ENCODE results near the gene DOCK9. TPM values are rescaled to one million over a fixed set of nuclear protein-coding genes. Genes with fewer than 3 reads are reported as not detected.

The DOCK9 gene
- total RNA-seq, 1 experiment from 2014 or later: 30.5 TPM

- Histone ChIP-seq H3K9me3 (ENCODE audit: control insufficient read depth, insufficient read depth, low read depth, low read length) (no peaks in the 10 kb centered on the region), H3K27ac (ENCODE audit: low read length) (no peak overlapping the region), H3K36me3 (ENCODE audit: control insufficient read depth, insufficient read depth, low read length) (no peaks in the 10 kb centered on the region), H3K27me3 (ENCODE audit: control insufficient read depth, insufficient read depth, low read length) (no peaks in the 10 kb centered on the region), H3K4me1 (ENCODE audit: control insufficient read depth, insufficient read depth, low read length) (no peaks in the 10 kb centered on the region), H3K4me3 (ENCODE audit: low read depth in 2 of 2, low read length in 2 of 2) (no peak overlapping the region)
- CTCF ChIA-PET: no interaction called here
- DNase-seq (ENCODE audit: low read depth, low spot score) (no peak), ATAC-seq (no peak)
- POLR2A ChIA-PET: no interaction called here
- no TSS peak for BruUV-seq (replicated peaks)
- intact Hi-C loops (cut with micrococcal nuclease; ENCODE audit: unreplicated experiment) (no loop called here), in situ Hi-C loops (cut with HindIII; ENCODE audit: low pct_unique_long_range_greater_than_20kb, low sequenced_read_pairs) (no loop called here)
- TF ChIP-seq REST (IDR thresholded peaks at IDR 0.05; ENCODE audit: insufficient read depth in 1 of 2, low read depth in 2 of 2, low read length in 1 of 2) (no peak), SIN3A (IDR thresholded peaks at IDR 0.05; ENCODE audit: borderline replicate concordance, insufficient read depth, low read depth, low read length) (no peak), TCF7L2 (IDR thresholded peaks at IDR 0.05; ENCODE audit: low read depth, low read length) (no peak), POLR2AphosphoS5 (IDR thresholded peaks at IDR 0.05; ENCODE audit: low read depth, low read length) (no peak)
- TF ChIP-seq, protein P1, sequence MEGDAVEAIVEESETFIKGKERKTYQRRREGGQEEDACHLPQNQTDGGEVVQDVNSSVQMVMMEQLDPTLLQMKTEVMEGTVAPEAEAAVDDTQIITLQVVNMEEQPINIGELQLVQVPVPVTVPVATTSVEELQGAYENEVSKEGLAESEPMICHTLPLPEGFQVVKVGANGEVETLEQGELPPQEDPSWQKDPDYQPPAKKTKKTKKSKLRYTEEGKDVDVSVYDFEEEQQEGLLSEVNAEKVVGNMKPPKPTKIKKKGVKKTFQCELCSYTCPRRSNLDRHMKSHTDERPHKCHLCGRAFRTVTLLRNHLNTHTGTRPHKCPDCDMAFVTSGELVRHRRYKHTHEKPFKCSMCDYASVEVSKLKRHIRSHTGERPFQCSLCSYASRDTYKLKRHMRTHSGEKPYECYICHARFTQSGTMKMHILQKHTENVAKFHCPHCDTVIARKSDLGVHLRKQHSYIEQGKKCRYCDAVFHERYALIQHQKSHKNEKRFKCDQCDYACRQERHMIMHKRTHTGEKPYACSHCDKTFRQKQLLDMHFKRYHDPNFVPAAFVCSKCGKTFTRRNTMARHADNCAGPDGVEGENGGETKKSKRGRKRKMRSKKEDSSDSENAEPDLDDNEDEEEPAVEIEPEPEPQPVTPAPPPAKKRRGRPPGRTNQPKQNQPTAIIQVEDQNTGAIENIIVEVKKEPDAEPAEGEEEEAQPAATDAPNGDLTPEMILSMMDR (IDR thresholded peaks at IDR 0.05): no peak
Observed at GRCh38 chr13:98917116-98917515, 60.7 kb downstream of the DOCK9 start.

GRCh38 chr13:98916403-98916802, 61.5 kb downstream of the DOCK9 start:
- H3K36me3 ChIP-seq (ENCODE audit: control insufficient read depth, insufficient read depth, low read length): no peaks in the 10 kb centered on the region
- H3K27me3 ChIP-seq (ENCODE audit: control insufficient read depth, insufficient read depth, low read length): no peaks in the 10 kb centered on the region
- no peaks in the 10 kb centered on the region for H3K9me3 ChIP-seq (ENCODE audit: control insufficient read depth, insufficient read depth, low read depth, low read length)
- H3K27ac ChIP-seq (ENCODE audit: low read length): no peak overlapping the region
- intact Hi-C loops (cut with micrococcal nuclease; ENCODE audit: unreplicated experiment): no loop called here
- DNase-seq (ENCODE audit: low read depth, low spot score): no peak
- CTCF ChIA-PET: no interaction called here
- no peak overlapping the region for H3K4me3 ChIP-seq (ENCODE audit: low read depth in 2 of 2, low read length in 2 of 2)
- ATAC-seq: no peak
- no peak for TF ChIP-seq SIN3A (IDR thresholded peaks at IDR 0.05; ENCODE audit: borderline replicate concordance, insufficient read depth, low read depth, low read length)
- TF ChIP-seq, protein P1 (IDR thresholded peaks at IDR 0.05): no peak
- no peak for TF ChIP-seq TCF7L2 (IDR thresholded peaks at IDR 0.05; ENCODE audit: low read depth, low read length)
- TF ChIP-seq POLR2AphosphoS5 (IDR thresholded peaks at IDR 0.05; ENCODE audit: low read depth, low read length): no peak
- TF ChIP-seq REST (IDR thresholded peaks at IDR 0.05; ENCODE audit: insufficient read depth in 1 of 2, low read depth in 2 of 2, low read length in 1 of 2): no peak
- no TSS peak for BruUV-seq (replicated peaks)
- no peaks in the 10 kb centered on the region for H3K4me1 ChIP-seq (ENCODE audit: control insufficient read depth, insufficient read depth, low read length)
- POLR2A ChIA-PET: no interaction called here
- in situ Hi-C loops (cut with HindIII; ENCODE audit: low pct_unique_long_range_greater_than_20kb, low sequenced_read_pairs): no loop called here

Measured in Panc1 (cell line).